Mesenteric fat pad (tissue), 1 donor: ENCODE measurements around the gene TMEM132D. TPM values are rescaled to one million over a fixed set of nuclear protein-coding genes. Genes with fewer than 3 reads are reported as not detected.
"Not testable (repeated sequence)": the region's sequence is repeated elsewhere in the genome, so short reads cannot be mapped to it uniquely, and the experiment has no call there.

ENCODE experiments used
- DNase-seq: peaks from one replicate; pipeline ENCODE4 v3.0.0-alpha.2; 2020; ENCODE audit warnings: low spot score
- long read RNA-seq: library from polyadenylated mRNA; unstranded; transcript quantifications from one replicate; pipeline ENCODE4 v2.0.0, GENCODE V29; 2020
- total RNA-seq: library from RNA; stranded (reverse); fragmentation: NEBNext Ultra II Directional; extraction: Animal tissue kit (Norgen Biotek cat#: 25700); gene quantifications from one replicate; pipeline ENCODE4 v1.2.1, GENCODE V29; 2021
- donor health status: DM: yes; HTN: yes; CAD: no.

Gene TMEM132D
- not detected for total RNA-seq
- long read RNA-seq = 0 reads

- DNase-seq = no peak
These were observed at the start of gene TMEM132D for GRCh38 chr12:129903956-129904829. TMEM132D (minus strand) TSS chr12:129904025.

- peak; percentile 64 for DNase-seq
These were observed 45.8 kb upstream of the TMEM132D start for GRCh38 chr12:129949651-129950050.

GRCh38 chr12:129941618-129942017, 37.8 kb upstream of the TMEM132D start:
- no peak for DNase-seq

GRCh38 chr12:129938089-129938488, 34.3 kb upstream of the TMEM132D start:
- no peak for DNase-seq

- no peak for DNase-seq
These were observed 33.6 kb upstream of the TMEM132D start for GRCh38 chr12:129937426-129937825.

- DNase-seq = no peak
These were observed 24.8 kb upstream of the TMEM132D start for GRCh38 chr12:129928643-129929042.

- DNase-seq = no peak
These were observed 23.6 kb upstream of the TMEM132D start for GRCh38 chr12:129927316-129927900.

GRCh38 chr12:129911428-129912049, 7.7 kb upstream of the TMEM132D start:
- no peak for DNase-seq

- DNase-seq = no peak
These were observed 5.5 kb upstream of the TMEM132D start for GRCh38 chr12:129909051-129910020.

GRCh38 chr12:129903092-129903945, 506 bp downstream of the TMEM132D start:
- DNase-seq = no peak

GRCh38 chr12:129902371-129903091, 1.3 kb downstream of the TMEM132D start:
- no peak for DNase-seq

GRCh38 chr12:129901254-129901653, 2.6 kb downstream of the TMEM132D start:
- no peak for DNase-seq

GRCh38 chr12:129900306-129900705, 3.5 kb downstream of the TMEM132D start:
- DNase-seq = no peak

- not testable (repeated sequence) for DNase-seq
These were observed 4.8 kb downstream of the TMEM132D start for GRCh38 chr12:129899045-129899444.

- DNase-seq = no peak
These were observed 10.1 kb downstream of the TMEM132D start for GRCh38 chr12:129893691-129894090.

GRCh38 chr12:129887101-129887500, 16.7 kb downstream of the TMEM132D start:
- no peak for DNase-seq

- no peak for DNase-seq
These were observed 17.3 kb downstream of the TMEM132D start for GRCh38 chr12:129886541-129886940.

GRCh38 chr12:129885287-129885686, 18.5 kb downstream of the TMEM132D start:
- no peak for DNase-seq

GRCh38 chr12:129877411-129877810, 26.4 kb downstream of the TMEM132D start:
- no peak for DNase-seq
